ENCODE results near the gene TMEM86A.
A peak's percentile ranks its signal among the peaks of the same experiment; 100 is the strongest.

TMEM86A gene

GRCh38 chr11:18722293-18722637, 23.7 kb downstream of the TMEM86A start:
- DNase-seq (ENCODE audit: low spot score in 2 of 2) = no peak
- no peaks in the 10 kb centered on the region for H3K4me1 ChIP-seq
- no peaks in the 10 kb centered on the region for H3K9me3 ChIP-seq
- H3K36me3 ChIP-seq (replicated peaks) = no peaks in the 10 kb centered on the region
- in situ Hi-C loops (cut with MboI; ENCODE audit: low sequenced_read_pairs) = no loop called here
- H3K27me3 ChIP-seq (ENCODE audit: low read depth) = no peaks in the 10 kb centered on the region
- H3K4me3 ChIP-seq = no peak overlapping the region

- DNase-seq (ENCODE audit: low spot score in 2 of 2) = no peak
Measured at GRCh38 chr11:18723991-18724390, 25.4 kb downstream of the TMEM86A start.

GRCh38 chr11:18726040-18726439, 27.5 kb downstream of the TMEM86A start, which contains the start of gene IGSF22:
Gene IGSF22 (minus strand): TSS chr11:18726188. CDS start chr11:18724236, 1,952 bp downstream.
- Histone ChIP-seq H3K36me3 (replicated peaks) (no peaks in the 10 kb centered on the region), H3K4me1 (no peaks in the 10 kb centered on the region), H3K9me3 (no peaks in the 10 kb centered on the region), H3K27me3 (ENCODE audit: low read depth) (no peaks in the 10 kb centered on the region), H3K4me3 (no peak within 1 kb of the TSS)
- in situ Hi-C loops (cut with MboI; ENCODE audit: low sequenced_read_pairs) = loop anchor here (25.0 kb wide), 1 partner anchor 189 kb away; the partner anchor contains the start of gene TSG101
- no peak for DNase-seq (ENCODE audit: low spot score in 2 of 2)

More at GRCh38 chr11:18723991-18724390, 25.4 kb downstream of the TMEM86A start:
- Histone ChIP-seq H3K9me3 (no peaks in the 10 kb centered on the region), H3K36me3 (replicated peaks) (no peaks in the 10 kb centered on the region), H3K27me3 (ENCODE audit: low read depth) (no peaks in the 10 kb centered on the region), H3K4me1 (no peaks in the 10 kb centered on the region), H3K4me3 (no peak overlapping the region)
- in situ Hi-C loops (cut with MboI; ENCODE audit: low sequenced_read_pairs) = no loop called here

- in situ Hi-C loops (cut with MboI; ENCODE audit: low sequenced_read_pairs) = loop anchor here (25.0 kb wide), 1 partner anchor 190 kb away; the partner anchor contains the start of gene TSG101
- H3K36me3 ChIP-seq (replicated peaks) = no peaks in the 10 kb centered on the region
- no peaks in the 10 kb centered on the region for H3K27me3 ChIP-seq (ENCODE audit: low read depth)
- DNase-seq (ENCODE audit: low spot score in 2 of 2) = peak; percentile 22 to 75
- H3K9me3 ChIP-seq = no peaks in the 10 kb centered on the region
- no peaks in the 10 kb centered on the region for H3K4me1 ChIP-seq
- H3K4me3 ChIP-seq = no peak overlapping the region
Measured at GRCh38 chr11:18727479-18728236, 29.1 kb downstream of the TMEM86A start.

DNA sequence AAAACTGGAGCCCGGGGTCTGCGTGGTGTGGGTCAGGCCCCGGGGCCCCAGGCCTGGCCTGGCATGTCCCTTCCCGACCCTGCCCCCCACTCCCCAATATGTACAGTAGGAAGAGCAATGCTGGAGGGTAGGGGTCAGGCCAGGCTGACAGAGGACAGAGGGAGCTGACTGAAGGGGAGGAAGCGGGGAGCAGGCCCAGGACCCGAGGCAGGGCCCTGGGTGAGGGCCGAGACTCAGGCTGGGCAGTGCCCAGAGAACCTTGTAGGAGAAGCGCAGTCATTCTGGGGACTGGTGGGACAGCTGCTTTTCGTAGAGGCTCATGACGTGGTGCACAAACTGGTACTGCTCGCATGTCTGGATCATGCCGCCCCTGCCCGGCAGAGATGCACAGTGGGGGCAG, 30.1 kb downstream of the TMEM86A start:
- in situ Hi-C loops (cut with MboI; ENCODE audit: low sequenced_read_pairs) = loop anchor here (25.0 kb wide), 1 partner anchor 191 kb away; the partner anchor contains the start of gene TSG101
- Histone ChIP-seq H3K9me3 (no peaks in the 10 kb centered on the region), H3K4me1 (no peaks in the 10 kb centered on the region), H3K27me3 (ENCODE audit: low read depth) (no peaks in the 10 kb centered on the region), H3K4me3 (no peak overlapping the region), H3K36me3 (replicated peaks) (no peaks in the 10 kb centered on the region)
- DNase-seq (ENCODE audit: low spot score in 2 of 2) = no peak

- no peaks in the 10 kb centered on the region for H3K27me3 ChIP-seq (ENCODE audit: low read depth)
- H3K4me1 ChIP-seq = no peaks in the 10 kb centered on the region
- H3K4me3 ChIP-seq = no peak overlapping the region
- no peaks in the 10 kb centered on the region for H3K36me3 ChIP-seq (replicated peaks)
- DNase-seq (ENCODE audit: low spot score in 2 of 2) = no peak
- in situ Hi-C loops (cut with MboI; ENCODE audit: low sequenced_read_pairs) = loop anchor here (25.0 kb wide), 1 partner anchor 192 kb away; the partner anchor contains the start of gene TSG101
- no peaks in the 10 kb centered on the region for H3K9me3 ChIP-seq
Measured at GRCh38 chr11:18729426-18729825, 30.8 kb downstream of the TMEM86A start.

- no peaks in the 10 kb centered on the region for H3K9me3 ChIP-seq
- in situ Hi-C loops (cut with MboI; ENCODE audit: low sequenced_read_pairs) = loop anchor here (25.0 kb wide), 1 partner anchor 193 kb away; the partner anchor contains the start of gene TSG101
- DNase-seq (ENCODE audit: low spot score in 2 of 2) = no peak
- no peaks in the 10 kb centered on the region for H3K36me3 ChIP-seq (replicated peaks)
- H3K27me3 ChIP-seq (ENCODE audit: low read depth) = no peaks in the 10 kb centered on the region
- H3K4me3 ChIP-seq = no peak overlapping the region
- no peaks in the 10 kb centered on the region for H3K4me1 ChIP-seq
Measured at GRCh38 chr11:18730020-18730419, 31.4 kb downstream of the TMEM86A start.

GRCh38 chr11:18731441-18731840, 32.9 kb downstream of the TMEM86A start:
- H3K27me3 ChIP-seq (ENCODE audit: low read depth) = no peaks in the 10 kb centered on the region
- no peak for DNase-seq (ENCODE audit: low spot score in 2 of 2)
- H3K4me3 ChIP-seq = no peak overlapping the region
- no peaks in the 10 kb centered on the region for H3K9me3 ChIP-seq
- in situ Hi-C loops (cut with MboI; ENCODE audit: low sequenced_read_pairs) = loop anchor here (25.0 kb wide), 1 partner anchor 194 kb away; the partner anchor contains the start of gene TSG101
- no peaks in the 10 kb centered on the region for H3K4me1 ChIP-seq
- H3K36me3 ChIP-seq (replicated peaks) = no peaks in the 10 kb centered on the region

DNA sequence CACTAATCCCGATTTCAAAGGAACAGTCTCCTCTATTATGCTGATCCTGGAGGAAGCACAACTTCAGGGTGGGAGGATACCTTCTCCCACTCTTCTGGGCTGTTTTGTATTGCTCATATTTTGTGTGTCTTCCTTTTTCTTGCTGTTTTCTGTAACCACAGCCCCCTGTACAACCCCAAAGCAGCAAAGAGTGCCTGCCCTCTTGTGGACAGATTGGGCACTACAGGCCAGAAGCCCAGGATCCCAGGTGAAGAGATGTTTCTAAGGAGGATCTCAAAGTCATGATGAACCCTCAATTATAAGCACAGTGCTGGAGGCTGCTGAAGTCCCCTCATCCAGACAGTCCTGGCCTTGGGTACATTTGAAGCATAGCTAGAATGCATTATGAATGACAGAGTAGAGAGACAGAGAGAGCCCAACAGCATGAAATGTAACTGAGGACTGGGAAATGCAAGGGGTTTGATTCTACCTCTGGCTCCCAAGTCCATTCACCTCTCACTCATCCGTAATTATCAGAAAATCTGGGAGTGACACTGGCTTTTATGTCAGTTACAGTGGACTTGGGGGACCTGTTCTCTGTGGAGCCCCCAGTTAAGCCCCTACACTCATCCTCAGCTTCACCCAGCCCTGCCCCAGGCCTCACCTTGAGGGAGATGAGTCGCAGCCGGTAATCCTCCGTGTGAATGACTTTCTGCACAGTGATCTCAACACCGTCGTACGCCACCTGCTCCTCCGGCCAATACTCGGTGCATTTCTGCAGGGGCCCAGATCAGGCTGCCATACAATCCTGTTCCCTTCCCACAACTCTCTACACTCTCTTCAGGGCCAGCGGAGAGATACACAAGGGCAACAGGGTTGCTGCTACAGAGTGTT, 33.6 kb downstream of the TMEM86A start:
- Histone ChIP-seq H3K36me3 (replicated peaks) (no peaks in the 10 kb centered on the region), H3K4me3 (no peak overlapping the region), H3K9me3 (no peaks in the 10 kb centered on the region), H3K4me1 (no peaks in the 10 kb centered on the region), H3K27me3 (ENCODE audit: low read depth) (no peaks in the 10 kb centered on the region)
- in situ Hi-C loops (cut with MboI; ENCODE audit: low sequenced_read_pairs) = loop anchor here (25.0 kb wide), 1 partner anchor 195 kb away; the partner anchor contains the start of gene TSG101
- peak; percentile 28 to 78 for DNase-seq (ENCODE audit: low spot score in 2 of 2)

DNA sequence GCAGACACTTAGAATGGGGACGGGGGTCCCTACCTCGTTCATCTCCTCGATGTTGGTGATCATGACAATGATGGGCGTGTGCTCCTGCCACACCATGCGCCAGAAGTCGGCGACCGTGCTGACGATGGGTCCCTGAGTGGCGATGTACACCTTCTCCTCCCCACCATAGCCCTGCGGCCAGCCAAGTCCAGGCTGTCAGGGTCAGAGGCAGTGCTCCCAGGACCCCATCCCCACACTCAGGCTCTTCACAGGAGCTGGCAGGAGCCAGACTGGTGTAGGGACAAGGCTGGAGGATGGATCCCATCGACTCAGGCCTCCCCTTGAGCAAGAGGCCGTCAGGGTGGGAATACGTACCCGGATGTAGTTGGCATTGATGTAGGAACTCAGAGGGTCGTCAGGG, 34.6 kb downstream of the TMEM86A start:
- Histone ChIP-seq H3K4me1 (no peaks in the 10 kb centered on the region), H3K9me3 (no peaks in the 10 kb centered on the region), H3K4me3 (no peak overlapping the region), H3K27me3 (ENCODE audit: low read depth) (no peaks in the 10 kb centered on the region), H3K36me3 (replicated peaks) (no peaks in the 10 kb centered on the region)
- no peak for DNase-seq (ENCODE audit: low spot score in 2 of 2)
- in situ Hi-C loops (cut with MboI; ENCODE audit: low sequenced_read_pairs) = loop anchor here (25.0 kb wide), 1 partner anchor 196 kb away; the partner anchor contains the start of gene TSG101

DNA sequence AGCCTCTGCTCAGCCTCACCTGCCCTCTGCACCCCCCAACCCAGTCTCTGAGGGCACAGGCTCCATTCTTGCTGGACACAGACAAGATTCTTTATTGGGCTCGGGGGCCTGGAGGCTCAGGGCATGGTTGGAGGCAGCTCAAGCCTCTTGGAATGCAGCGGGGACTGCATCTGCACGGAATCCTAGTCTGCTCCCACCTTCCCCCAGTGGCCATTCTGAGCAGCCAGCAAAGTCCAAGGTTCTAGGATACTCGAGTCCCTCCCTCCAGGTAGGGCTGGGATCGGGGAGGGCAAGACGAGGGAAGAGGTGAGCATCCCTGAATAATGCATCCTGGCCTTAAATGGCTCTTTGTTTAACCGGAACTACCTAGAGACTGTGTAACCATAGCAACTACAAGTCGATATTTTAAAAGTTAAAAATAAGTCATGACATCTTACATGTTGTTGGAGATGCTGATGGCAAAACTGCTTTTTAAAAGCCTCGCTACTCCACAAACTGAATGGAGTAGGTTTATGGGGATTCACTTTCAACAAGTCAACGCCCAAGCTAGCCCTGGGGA, 38.1 kb downstream of the TMEM86A start:
- DNase-seq (ENCODE audit: low spot score in 2 of 2) = no peak
- in situ Hi-C loops (cut with MboI; ENCODE audit: low sequenced_read_pairs) = loop anchor here (25.0 kb wide), 1 partner anchor 199 kb away; the partner anchor contains the start of gene TSG101

DNA sequence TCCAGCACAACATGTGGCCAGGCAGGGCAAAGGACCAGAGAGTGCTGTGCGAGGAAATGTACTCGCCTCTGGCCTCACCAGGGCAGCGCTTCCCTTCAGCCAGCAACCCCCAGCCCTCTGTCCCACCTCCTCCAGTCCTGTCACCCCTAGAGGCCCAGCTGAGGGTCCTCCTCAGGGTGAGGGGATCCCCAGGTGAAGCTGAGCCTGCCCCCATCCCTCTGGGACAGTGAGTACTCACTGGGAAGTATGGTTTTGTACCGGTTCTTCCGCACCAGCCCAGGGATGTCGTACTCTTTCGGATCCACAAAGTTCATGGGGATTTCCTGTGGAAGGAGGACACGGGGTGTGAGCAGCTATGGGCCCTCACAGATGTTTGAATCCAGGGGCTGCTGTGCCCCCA, 39.1 kb downstream of the TMEM86A start:
- DNase-seq (ENCODE audit: low spot score in 2 of 2) = no peak
- H3K9me3 ChIP-seq = no peaks in the 10 kb centered on the region
- no peak overlapping the region for H3K4me3 ChIP-seq
- H3K27me3 ChIP-seq (ENCODE audit: low read depth) = no peaks in the 10 kb centered on the region
- H3K4me1 ChIP-seq = no peaks in the 10 kb centered on the region
- in situ Hi-C loops (cut with MboI; ENCODE audit: low sequenced_read_pairs) = loop anchor here (25.0 kb wide), 1 partner anchor 200 kb away; the partner anchor contains the start of gene TSG101
- H3K36me3 ChIP-seq (replicated peaks) = no peaks in the 10 kb centered on the region

More for the DNA sequence above, 38.1 kb downstream of the TMEM86A start:
- Histone ChIP-seq H3K9me3 (no peaks in the 10 kb centered on the region), H3K27me3 (ENCODE audit: low read depth) (no peaks in the 10 kb centered on the region), H3K4me3 (no peak overlapping the region), H3K36me3 (replicated peaks) (no peaks in the 10 kb centered on the region), H3K4me1 (no peaks in the 10 kb centered on the region)

DNA sequence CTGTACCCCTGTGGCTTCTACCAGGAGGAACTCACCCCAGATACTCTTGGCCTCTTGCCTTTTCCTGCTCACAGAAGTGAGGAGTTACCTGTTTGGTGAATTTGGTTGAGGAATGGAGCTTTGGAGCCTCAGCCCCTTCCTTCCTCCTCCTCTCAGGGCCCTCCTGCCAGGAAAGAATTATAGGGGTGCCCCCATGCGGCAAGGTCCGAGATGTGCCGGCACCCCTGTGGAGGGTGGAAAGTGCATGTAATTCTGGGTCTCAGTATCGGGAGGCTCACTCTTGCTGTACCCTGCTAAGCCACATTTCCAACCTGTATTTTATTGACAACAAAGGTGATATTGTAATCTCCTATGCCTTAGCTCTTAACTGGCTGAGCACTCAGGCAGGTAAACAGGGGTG, 41.1 kb downstream of the TMEM86A start:
- Histone ChIP-seq H3K4me1 (no peaks in the 10 kb centered on the region), H3K27me3 (ENCODE audit: low read depth) (no peaks in the 10 kb centered on the region), H3K4me3 (no peak overlapping the region), H3K9me3 (no peaks in the 10 kb centered on the region), H3K36me3 (replicated peaks) (no peaks in the 10 kb centered on the region)
- in situ Hi-C loops (cut with MboI; ENCODE audit: low sequenced_read_pairs) = loop anchor here (25.0 kb wide), 1 partner anchor 202 kb away; the partner anchor contains the start of gene TSG101
- no peak for DNase-seq (ENCODE audit: low spot score in 2 of 2)

Data from HAP-1 (cell line).